Fibroblast of skin of abdomen (primary cell): ENCODE data around the gene CIRBP.

Source experiments
- DNase-seq: peaks from one replicate; pipeline ENCODE4 v3.0.0-alpha.2; 2013

The CIRBP gene

GRCh38 chr19:1256646-1257474 lies 12.3 kb upstream of the CIRBP start:
- no peak for DNase-seq

- DNase-seq: no peak
Measured at GRCh38 chr19:1257475-1258162, 11.5 kb upstream of the CIRBP start.

DNA sequence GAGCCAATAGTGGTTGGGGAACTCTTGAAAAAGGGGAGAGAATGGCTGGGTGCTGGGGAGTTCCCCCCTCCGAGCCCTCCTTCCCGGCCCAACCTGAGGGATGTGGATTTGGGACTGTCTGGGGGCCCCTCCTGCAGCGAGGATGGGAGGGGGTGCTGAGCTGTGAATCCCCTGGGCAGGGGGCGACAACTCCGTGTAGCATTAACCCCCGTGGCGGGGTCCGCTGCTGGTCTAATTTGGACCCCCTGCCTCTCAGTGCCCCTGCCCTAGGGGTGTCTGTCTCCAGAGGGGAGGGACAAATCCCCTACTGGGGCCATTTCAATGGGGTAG lies 11.0 kb upstream of the CIRBP start:
- no peak for DNase-seq

- no peak for DNase-seq
Measured at GRCh38 chr19:1258707-1259205, 10.4 kb upstream of the CIRBP start.

DNA sequence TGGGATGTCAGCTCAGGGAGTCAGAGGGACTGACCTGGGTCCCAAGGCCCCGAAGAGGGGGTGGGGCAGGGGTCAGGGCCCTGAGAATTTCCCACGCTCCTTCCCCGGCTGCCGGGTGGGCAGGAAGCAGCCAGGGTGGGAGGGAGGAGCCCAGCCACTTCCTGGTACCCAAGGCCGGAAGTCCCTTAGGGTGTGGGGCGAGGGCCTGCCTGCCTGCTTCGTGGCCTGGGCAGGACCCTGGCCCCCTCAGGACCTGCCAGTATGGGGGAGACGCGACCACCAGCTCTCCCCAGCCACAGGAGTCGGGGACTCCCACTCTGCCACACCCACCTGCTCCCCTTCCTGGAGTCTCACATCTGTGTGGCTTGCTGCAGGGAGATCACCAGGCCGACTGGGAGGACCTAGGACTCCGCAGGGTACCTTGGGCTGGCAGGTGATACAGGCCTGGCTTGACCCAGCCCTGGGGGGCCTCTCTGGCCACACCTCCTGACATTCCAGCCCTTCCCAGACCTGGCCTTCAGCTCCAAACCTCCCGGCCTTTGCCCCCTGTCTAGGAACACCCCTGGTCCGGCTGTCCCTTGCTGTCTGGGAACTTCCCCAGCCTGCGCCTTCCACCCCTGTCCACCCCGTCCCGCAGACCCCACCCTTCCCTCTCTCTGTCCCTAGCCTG lies 9.8 kb upstream of the CIRBP start:
- peak; percentile 58 for DNase-seq

- no peak for DNase-seq
Measured at GRCh38 chr19:1259876-1260748, 9.0 kb upstream of the CIRBP start.

DNA sequence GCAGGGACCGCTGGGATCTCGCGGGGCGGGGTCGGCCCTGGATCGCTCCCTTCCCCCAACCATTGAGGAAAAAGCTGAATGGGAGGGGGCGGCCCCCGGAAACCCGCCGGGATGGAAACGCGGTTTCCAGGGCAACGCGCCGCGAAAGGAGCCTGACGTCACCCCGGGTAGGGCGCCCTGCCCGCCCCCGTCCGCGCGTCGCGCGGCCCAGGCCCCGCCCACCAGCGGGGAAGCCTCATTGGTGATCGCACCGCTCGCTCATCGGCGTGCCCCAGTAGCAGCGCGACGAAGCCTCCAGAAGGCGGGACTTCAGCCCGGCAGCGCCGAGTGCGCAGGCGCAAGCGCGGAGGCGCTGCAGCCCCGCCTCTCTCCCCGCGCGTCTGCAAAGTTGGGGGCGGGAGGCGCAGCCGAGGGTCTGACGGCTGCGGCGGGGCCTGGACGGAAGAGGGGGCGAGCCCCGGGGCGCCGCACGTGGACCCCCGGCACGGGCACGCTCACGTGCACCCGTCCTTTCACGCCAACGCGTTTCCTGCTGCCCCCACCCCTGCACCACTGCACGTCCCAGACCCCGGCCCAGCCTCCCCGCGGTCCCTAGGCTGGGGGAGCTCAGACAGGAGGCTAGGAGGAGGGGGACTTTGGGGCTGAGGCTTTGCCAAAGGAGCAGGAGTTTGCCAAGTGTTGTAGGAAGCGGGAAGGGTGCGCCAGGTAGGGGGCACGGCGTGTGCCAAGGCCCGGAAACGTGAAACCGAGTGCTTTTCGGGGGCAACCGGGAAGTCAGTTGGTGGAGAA lies 8.2 kb upstream of the CIRBP start:
- DNase-seq: peak; percentile 97

GRCh38 chr19:1261538-1261797 lies 7.7 kb upstream of the CIRBP start:
- DNase-seq: no peak

GRCh38 chr19:1261798-1262622 lies 7.1 kb upstream of the CIRBP start:
- no peak for DNase-seq

- DNase-seq: peak; percentile 32
Measured at GRCh38 chr19:1262623-1263123, 6.5 kb upstream of the CIRBP start.

DNA sequence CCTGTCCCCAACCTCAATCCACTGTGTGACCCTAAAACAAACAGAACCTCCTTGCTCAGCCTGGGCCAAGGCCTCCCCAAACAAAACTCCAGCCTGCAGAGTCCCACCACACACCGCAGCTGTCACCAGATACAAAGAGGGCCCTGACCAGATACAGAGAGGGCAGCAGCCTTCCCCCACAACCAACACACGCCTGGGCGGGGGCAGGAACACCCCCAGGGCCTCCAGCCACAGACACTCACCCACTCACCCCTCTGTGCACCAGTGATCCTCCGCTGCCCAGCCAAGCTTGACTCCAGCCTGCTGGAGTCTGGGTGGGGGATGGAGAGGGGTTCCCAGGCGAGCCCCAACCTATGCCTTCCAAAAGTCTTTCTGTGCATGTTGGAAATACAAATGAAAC lies 5.9 kb upstream of the CIRBP start:
- no peak for DNase-seq

DNA sequence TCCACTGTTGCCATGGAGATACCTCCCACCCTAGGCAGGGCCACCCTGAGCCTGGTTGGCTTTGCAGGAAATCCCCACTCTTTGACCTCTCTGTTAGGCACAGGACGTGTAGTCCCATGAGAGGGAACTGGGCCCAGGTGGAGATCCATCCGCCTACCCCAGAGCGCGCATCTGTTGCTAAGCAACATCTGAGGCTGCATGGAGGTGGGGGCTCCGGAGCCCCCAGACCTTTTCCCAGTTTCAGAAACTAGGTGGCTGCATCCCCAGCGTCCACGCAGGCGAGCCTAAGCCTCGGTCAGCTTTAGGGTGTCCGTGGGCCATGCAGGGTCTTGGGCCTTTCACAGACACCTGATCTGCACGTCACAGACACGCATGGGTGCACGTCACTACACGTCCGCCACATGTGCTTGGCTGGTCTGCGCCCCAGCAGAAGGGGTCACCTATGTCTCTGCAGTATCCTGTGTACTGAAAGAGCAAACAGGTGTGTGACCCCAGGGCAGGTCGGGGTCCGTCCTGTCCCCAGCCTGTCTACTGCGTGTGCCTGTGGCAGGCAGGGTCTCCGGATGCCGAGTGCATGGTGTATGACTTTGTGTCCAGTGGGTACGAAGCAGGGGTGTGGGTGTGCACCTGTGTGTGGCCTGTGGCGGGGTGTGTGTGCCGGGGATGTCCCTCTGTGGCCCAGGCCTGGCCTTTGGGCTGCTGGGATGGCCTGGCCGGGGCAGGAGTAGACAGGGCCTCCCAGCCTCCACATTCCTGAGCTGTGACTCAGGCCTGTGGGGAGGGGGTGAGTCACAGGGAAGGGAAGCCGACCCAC lies 4.1 kb upstream of the CIRBP start:
- DNase-seq: peak; percentile 90

GRCh38 chr19:1265615-1266128 lies 3.5 kb upstream of the CIRBP start:
- peak; percentile 86 for DNase-seq

DNA sequence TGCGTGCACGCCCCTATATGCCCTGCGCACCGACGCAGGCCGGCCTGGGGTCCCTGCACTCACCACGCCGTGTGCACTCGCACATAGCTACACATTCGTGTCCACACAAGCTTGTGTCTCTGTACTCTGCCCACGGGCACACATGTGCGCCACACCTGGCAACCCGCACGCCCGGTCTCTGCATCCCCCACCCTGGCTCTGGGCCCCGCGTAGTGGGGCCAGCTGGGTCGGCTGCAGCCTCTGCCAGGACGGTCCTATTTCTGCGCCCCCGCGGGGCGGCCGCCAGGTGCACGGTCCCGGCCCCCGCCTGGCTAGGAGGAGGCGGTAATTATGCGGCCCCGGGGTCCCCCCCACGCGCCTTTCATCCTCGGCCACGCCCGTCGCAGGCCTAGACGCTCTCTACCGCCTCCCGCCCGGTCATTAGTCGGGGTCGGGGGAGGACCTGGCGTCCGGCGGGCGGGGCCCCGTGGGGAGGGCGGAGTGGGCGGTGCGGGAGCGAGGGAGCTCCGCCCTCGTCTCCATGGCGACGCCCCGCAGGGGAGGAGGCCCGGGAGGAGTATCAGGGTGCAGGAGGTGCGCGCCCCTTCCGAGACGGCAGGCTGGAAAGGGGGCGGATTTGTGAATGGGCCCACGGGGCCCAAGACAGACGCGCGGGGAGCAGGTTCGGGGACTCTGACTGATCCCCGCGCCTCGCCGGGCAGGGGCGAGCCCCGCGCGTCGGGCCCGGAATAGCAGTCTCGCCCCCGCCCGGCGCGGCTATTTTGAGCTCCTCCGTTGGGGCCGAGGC lies 2.8 kb upstream of the CIRBP start:
- peak; percentile 85 for DNase-seq

DNA sequence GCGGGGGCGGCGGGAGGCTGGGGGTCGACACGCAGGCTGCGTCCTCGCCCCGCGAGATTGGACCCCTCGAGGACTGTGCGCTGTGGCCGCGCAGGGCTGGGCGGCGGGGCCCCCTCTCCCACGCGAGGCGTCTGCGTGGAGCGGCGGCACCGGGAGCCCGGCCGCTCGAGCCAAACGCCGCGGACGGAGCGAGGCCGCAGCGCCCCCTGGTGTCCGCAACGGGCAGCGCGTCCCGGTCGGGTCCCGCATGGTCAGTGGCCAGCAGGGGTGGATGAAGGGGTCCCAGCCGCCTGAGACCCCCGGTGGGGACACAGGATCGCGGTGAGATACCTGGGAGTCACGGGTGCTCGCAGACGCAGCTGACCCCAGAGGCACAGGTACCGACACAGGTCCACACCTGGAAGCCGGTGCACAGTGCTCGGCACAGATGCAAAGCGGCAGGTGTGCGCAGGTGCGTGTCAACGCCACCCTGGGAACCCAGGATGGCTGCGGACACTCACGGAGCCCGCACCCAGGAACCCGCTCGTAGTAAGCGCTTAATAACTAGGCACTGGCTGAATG lies 2.1 kb upstream of the CIRBP start:
- DNase-seq: peak; percentile 43

GRCh38 chr19:1267477-1268225 lies 1.5 kb upstream of the CIRBP start:
- peak; percentile 50 for DNase-seq

DNA sequence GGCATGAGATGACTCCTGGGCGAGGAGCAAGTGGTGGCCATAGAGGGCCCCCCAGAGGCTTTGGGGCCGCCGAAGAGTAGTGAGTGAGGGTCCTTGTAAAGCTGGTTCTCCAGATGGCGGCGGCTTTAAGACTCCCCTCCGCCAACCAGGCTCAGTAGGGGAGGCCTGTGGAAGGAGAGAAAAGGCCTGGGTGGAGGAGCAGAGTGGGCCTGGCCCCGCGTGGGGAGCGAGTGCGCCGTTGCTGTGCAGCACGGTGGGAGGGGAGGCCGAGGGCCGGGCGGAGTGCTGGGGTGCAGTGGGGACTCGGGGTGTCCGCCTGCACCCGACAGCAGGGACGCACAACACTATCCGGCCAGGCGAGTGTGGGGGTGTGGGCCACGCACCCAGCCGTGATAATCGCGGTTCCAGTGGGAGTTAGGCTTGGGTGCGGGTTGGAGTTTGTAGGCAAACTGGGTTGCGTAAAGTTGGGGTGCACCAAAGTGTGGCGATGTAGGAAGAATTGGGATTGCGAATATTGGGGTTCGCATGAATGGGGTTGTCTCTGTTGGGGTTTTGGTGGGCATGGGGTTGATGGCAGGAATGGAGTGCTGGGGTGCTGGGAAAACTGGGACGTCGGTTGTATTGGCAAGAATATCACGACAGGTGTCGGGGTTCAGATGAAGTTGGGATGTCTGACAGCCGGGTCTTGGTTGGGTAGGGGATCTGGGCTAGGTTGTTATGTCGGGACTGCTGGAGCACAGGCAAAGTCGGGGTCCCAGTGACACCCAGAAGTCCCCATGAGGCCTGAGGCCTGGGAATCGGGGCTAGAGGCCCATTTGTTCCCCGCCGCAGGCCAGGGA lies 687 bp upstream of the CIRBP start:
- DNase-seq: no peak
